ENCODE results near the gene SH2B2.

GRCh38 chr7:102305414-102306268 is 19.0 kb downstream of the SH2B2 start:
- TF ChIP-seq GATA2 (IDR thresholded peaks at IDR 0.05; ENCODE audit: low read depth, low read length) (no peak), GATA3 (IDR thresholded peaks at IDR 0.05; ENCODE audit: low read depth, low read length) (no peak)
